Peyer's patch (tissue), 4 donors: ENCODE results near the gene LRRK1.

ENCODE experiments used
- POLR2A ChIP-seq, 2 donors: fragments of 450-650 bp; IDR thresholded peaks; one replicate each; pipeline ENCODE4 v1.5.1; 2017; ENCODE audit warnings: antibody characterized with exemption in 2 of 2, mild to moderate bottlenecking in 2 of 2, moderate library complexity in 2 of 2
- TF ChIP-seq, protein P1 (sequence below), 6 experiments: fragments of 450-650 bp in 4 of 6; fragments of 200-600 bp in 2 of 6; sonication (generic) in 1 of 6; IDR thresholded peaks; one replicate each; pipeline ENCODE4 v1.5.1; 2017 to 2019; ENCODE audit warnings: antibody characterized with exemption in 6 of 6, mild to moderate bottlenecking in 3 of 6, moderate library complexity in 1 of 6

DNA sequence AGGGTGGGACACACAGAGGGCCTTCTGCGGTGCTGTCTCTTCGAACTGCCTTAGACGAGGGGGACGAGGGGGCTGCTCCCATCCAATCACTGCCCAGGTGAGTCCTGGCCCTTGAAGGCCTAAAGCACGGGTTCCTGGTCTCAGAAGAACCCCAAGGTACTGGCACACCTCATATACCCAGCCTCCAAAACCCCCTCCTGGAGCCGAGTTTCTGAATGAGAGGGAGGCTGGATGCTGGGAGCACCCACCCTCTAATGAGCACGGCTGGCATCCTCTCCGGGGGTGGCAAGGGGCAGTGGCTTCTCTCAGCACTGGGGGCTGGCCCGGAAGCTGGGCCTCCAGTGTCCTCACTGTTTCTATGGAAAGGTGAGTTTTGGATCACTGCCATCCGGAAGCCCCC, 165.6 kb downstream of the LRRK1 start:
- TF ChIP-seq, protein P1, sequence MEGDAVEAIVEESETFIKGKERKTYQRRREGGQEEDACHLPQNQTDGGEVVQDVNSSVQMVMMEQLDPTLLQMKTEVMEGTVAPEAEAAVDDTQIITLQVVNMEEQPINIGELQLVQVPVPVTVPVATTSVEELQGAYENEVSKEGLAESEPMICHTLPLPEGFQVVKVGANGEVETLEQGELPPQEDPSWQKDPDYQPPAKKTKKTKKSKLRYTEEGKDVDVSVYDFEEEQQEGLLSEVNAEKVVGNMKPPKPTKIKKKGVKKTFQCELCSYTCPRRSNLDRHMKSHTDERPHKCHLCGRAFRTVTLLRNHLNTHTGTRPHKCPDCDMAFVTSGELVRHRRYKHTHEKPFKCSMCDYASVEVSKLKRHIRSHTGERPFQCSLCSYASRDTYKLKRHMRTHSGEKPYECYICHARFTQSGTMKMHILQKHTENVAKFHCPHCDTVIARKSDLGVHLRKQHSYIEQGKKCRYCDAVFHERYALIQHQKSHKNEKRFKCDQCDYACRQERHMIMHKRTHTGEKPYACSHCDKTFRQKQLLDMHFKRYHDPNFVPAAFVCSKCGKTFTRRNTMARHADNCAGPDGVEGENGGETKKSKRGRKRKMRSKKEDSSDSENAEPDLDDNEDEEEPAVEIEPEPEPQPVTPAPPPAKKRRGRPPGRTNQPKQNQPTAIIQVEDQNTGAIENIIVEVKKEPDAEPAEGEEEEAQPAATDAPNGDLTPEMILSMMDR (IDR thresholded peaks at IDR 0.05) = no peak
- TF ChIP-seq POLR2A (IDR thresholded peaks at IDR 0.05) = no peak
